Measurements from ENCODE around the gene SOCS1.

GRCh38 chr16:11232302-11232851, 23.6 kb downstream of the SOCS1 start:
- TF ChIP-seq EZH2 (IDR thresholded peaks at IDR 0.05) (no peak), EZH2phosphoT487 (IDR thresholded peaks at IDR 0.05) (no peak)

All from neural progenitor cell (in vitro differentiated cells).